HepG2 (cell line): Measurements from ENCODE around the gene MBL2. TPM values are rescaled to one million over a fixed set of nuclear protein-coding genes. Genes with fewer than 3 reads are reported as not detected.

Experiments used
- ATAC-seq: fragments of 200-7000 bp; cut with Tn5 transposase; 3 replicates; pipeline ENCODE4 v1.9.1; 2020; ENCODE audit warnings: mild to moderate bottlenecking, moderate library complexity
- BruUV-seq: library from RNA; stranded (reverse); fragments of 400-500 nt; replicated peaks from 2 replicates; lab custom pipeline; 2021; lab: Mats Ljungman, UMichigan
- CTCF ChIA-PET: fragments of 300-600 bp; formaldehyde crosslinking; extraction: SDS; loops from one replicate; lab custom pipeline; 2021; ENCODE audit warnings: low total read pairs, inconsistent platforms, low intra/inter-chr PET ratio; lab: Yijun Ruan, JAX
- POLR2A ChIA-PET: fragments of 350-600 bp; sonication (Branson Sonifier 250); formaldehyde crosslinking; loops from one replicate; lab custom pipeline; 2020; ENCODE audit warnings: antibody characterized with exemption, inconsistent platforms; lab: Yijun Ruan, JAX
- DNase-seq: peaks from one replicate; pipeline ENCODE4 v3.0.0-alpha.2; 2015; ENCODE audit warnings: low spot score
- FAIRE-seq: peaks from 3 replicates; lab custom pipeline; 2011; peaks lifted over from hg19 to GRCh38; lab: Jason Lieb, UNC
- H2AFZ ChIP-seq: one replicate; pipeline ENCODE4 v1.6.1; 2011; ENCODE audit warnings: low read length, inconsistent platforms
- H3K27ac ChIP-seq: fragments of 300-600 bp; 3 replicates; pipeline ENCODE4 v1.8.0; 2011; ENCODE audit warnings: mixed run types, mild to moderate bottlenecking, mixed read lengths, low read length, inconsistent platforms; ENCODE audit not compliant: insufficient read depth; ENCODE audit errors: extremely low read length
- H3K27me3 ChIP-seq, 2 experiments: fragments of 200-600 bp in 1 of 2; 2 replicates in 1 of 2; 3 replicates in 1 of 2; pipeline versions ENCODE4 v1.6.0 to v1.8.0; 2011; ENCODE audit warnings: low read length in 2 of 2, mild to moderate bottlenecking in 2 of 2, moderate library complexity in 2 of 2, inconsistent platforms in 1 of 2; ENCODE audit not compliant: insufficient read depth in 2 of 2, control insufficient read depth in 1 of 2
- H3K36me3 ChIP-seq, 2 experiments: fragments of 200-600 bp in 1 of 2; replicated peaks in 1 of 2; 2 replicates in 1 of 2; 3 replicates in 1 of 2; pipeline versions ENCODE4 v1.5.1 to v1.8.0; 2011; ENCODE audit warnings: low read length in 2 of 2, inconsistent platforms in 1 of 2; ENCODE audit not compliant: insufficient read depth in 2 of 2, control insufficient read depth in 1 of 2
- H3K4me1 ChIP-seq: 2 replicates; pipeline ENCODE4 v1.5.1; 2012; ENCODE audit warnings: low read length, inconsistent platforms; ENCODE audit not compliant: insufficient read depth
- H3K4me2 ChIP-seq: 2 replicates; pipeline ENCODE4 v1.6.0; 2011; ENCODE audit warnings: low read depth, low read length, inconsistent platforms
- H3K4me3 ChIP-seq, 3 experiments: fragments of 200-600 bp in 1 of 3; sonication (generic), shearing (Covaris generic) in 1 of 3; replicated peaks in 1 of 3; 2 replicates each; pipeline ENCODE4 v1.5.1; 2011 to 2016; ENCODE audit warnings: low read length in 3 of 3, inconsistent platforms in 2 of 3, low read depth in 2 of 3, mild to moderate bottlenecking in 2 of 3, control low read depth in 1 of 3, mixed read lengths in 1 of 3; ENCODE audit not compliant: insufficient read depth in 1 of 3
- H3K79me2 ChIP-seq: one replicate; pipeline ENCODE4 v1.6.1; 2011; ENCODE audit warnings: low read length, inconsistent platforms; ENCODE audit not compliant: insufficient read depth
- H3K9ac ChIP-seq: 2 replicates; pipeline ENCODE4 v1.6.0; 2011; ENCODE audit warnings: mild to moderate bottlenecking, low read depth, low read length, inconsistent platforms; ENCODE audit not compliant: insufficient read depth
- H3K9me3 ChIP-seq: 2 replicates; pipeline ENCODE4 v1.5.1; 2012; ENCODE audit warnings: mild to moderate bottlenecking, low read length
- H4K20me1 ChIP-seq: 2 replicates; pipeline ENCODE4 v1.6.0; 2011; ENCODE audit warnings: inconsistent platforms, mild to moderate bottlenecking, low read length, moderate library complexity; ENCODE audit not compliant: insufficient read depth
- ATAD3A ChIP-seq: sonication (generic); formaldehyde crosslinking; IDR thresholded peaks from 2 replicates; pipeline ENCODE4 v1.4.0; 2020; ENCODE audit warnings: missing genetic modification reagents
- DNMT1 ChIP-seq: sonication (generic); formaldehyde crosslinking; IDR thresholded peaks from 2 replicates; pipeline ENCODE4 v1.5.1; 2020; ENCODE audit warnings: mild to moderate bottlenecking, missing genetic modification reagents
- GABPB1 ChIP-seq: IDR thresholded peaks from 2 replicates; pipeline ENCODE4 v1.6.1; 2016; ENCODE audit warnings: mild to moderate bottlenecking, missing genetic modification reagents, moderate library complexity, missing compliant biosample characterization
- HNF4A ChIP-seq: sonication (generic); formaldehyde crosslinking; IDR thresholded peaks from 2 replicates; pipeline ENCODE4 v1.4.0; 2020; ENCODE audit warnings: missing genetic modification reagents
- HNF4G ChIP-seq, 2 experiments: sonication (generic) in 1 of 2; formaldehyde crosslinking in 1 of 2; IDR thresholded peaks; 2 replicates each; pipeline versions ENCODE4 v1.4.0 to v1.6.1; 2011 to 2020; ENCODE audit warnings: borderline replicate concordance in 2 of 2, low read depth in 2 of 2, mild to moderate bottlenecking in 2 of 2, low read length in 1 of 2, missing genetic modification reagents in 1 of 2, moderate library complexity in 1 of 2
- ISL2 ChIP-seq: sonication (generic); formaldehyde crosslinking; IDR thresholded peaks from 2 replicates; pipeline ENCODE4 v1.5.0; 2020; ENCODE audit warnings: missing genetic modification reagents
- KDM2A ChIP-seq: sonication (generic); formaldehyde crosslinking; IDR thresholded peaks from 2 replicates; pipeline ENCODE4 v1.4.0; 2020; ENCODE audit warnings: low read depth, missing genetic modification reagents, borderline replicate concordance
- KDM6A ChIP-seq: IDR thresholded peaks from 2 replicates; pipeline ENCODE4 v1.6.1; 2016; ENCODE audit warnings: low read depth
- MED1 ChIP-seq: sonication (generic); formaldehyde crosslinking; IDR thresholded peaks from 2 replicates; pipeline ENCODE4 v1.4.0; 2020; ENCODE audit warnings: missing genetic modification reagents
- TRAFD1 ChIP-seq: sonication (generic); formaldehyde crosslinking; IDR thresholded peaks from 2 replicates; pipeline ENCODE4 v1.5.1; 2020; ENCODE audit warnings: missing genetic modification reagents, mild to moderate bottlenecking, borderline replicate concordance
- ZMYM2 ChIP-seq: sonication (generic); formaldehyde crosslinking; IDR thresholded peaks from 2 replicates; pipeline ENCODE4 v1.8.0; 2022; ENCODE audit warnings: mild to moderate bottlenecking, missing genetic modification reagents
- ZNF230 ChIP-seq: sonication (generic); formaldehyde crosslinking; IDR thresholded peaks from 2 replicates; pipeline ENCODE4 v1.4.0; 2020; ENCODE audit warnings: mild to moderate bottlenecking, missing genetic modification reagents
- ZNF501 ChIP-seq: sonication (generic); formaldehyde crosslinking; IDR thresholded peaks from 2 replicates; pipeline ENCODE4 v1.5.1; 2020; ENCODE audit warnings: mild to moderate bottlenecking, moderate library complexity, missing genetic modification reagents
- ZNF629 ChIP-seq: sonication (generic); formaldehyde crosslinking; conservative IDR thresholded peaks from 2 replicates; pipeline ENCODE4 v1.5.0; 2020; ENCODE audit warnings: missing genetic modification reagents
- ZNF781 ChIP-seq: sonication (generic); formaldehyde crosslinking; IDR thresholded peaks from 2 replicates; pipeline ENCODE4 v1.5.1; 2020; ENCODE audit warnings: borderline replicate concordance, mild to moderate bottlenecking, missing genetic modification reagents; ENCODE audit errors: not compliant biosample characterization
- WGBS: methylation state at CpG from one replicate; pipeline ENCODE4 v1.1.6; 2017; ENCODE audit warnings: low lambda C conversion rate; 5-methylcytosine and 5-hydroxymethylcytosine counted together
- in situ Hi-C: cut with HindIII; loops from 2 replicates; pipeline ENCODE4 v1.10.0; 2017; ENCODE audit warnings: low pct_unique_long_range_greater_than_20kb; ENCODE audit not compliant: extremely low pct_ligation_motif_present
- intact Hi-C: fragments of 100-400 bp; cut with micrococcal nuclease; formaldehyde crosslinking; loops from one replicate; pipeline ENCODE4 v1.10.0; 2022; ENCODE audit not compliant: unreplicated experiment
- polyA plus RNA-seq, 8 experiments: library from polyadenylated mRNA; depleted of rRNA in 3 of 8; stranded (reverse) in 7 of 8; unstranded in 1 of 8; fragments of >200 nt; fragmentation: Illumina TruSeq in 4 of 8; extraction: Trizol in 4 of 8; gene quantifications; 2 replicates each; pipeline versions ENCODE4 v1.2.1 to v1.2.3, GENCODE V29; 2011 to 2016; ENCODE audit warnings: low read depth in 4 of 8, missing spikeins in 1 of 8, mixed read lengths in 1 of 8; ENCODE audit not compliant: insufficient read depth in 1 of 8
- total RNA-seq, 5 experiments: library from RNA; depleted of rRNA; stranded (reverse); fragments of >200 nt; fragmentation: Illumina TruSeq; extraction: Trizol; gene quantifications; 2 replicates each; pipeline ENCODE4 v1.2.3, GENCODE V29; 2016; ENCODE audit warnings: low read depth in 1 of 5

The MBL2 gene
- total and polyA plus RNA-seq, 2 of the 13 experiments (the other 11 are each of a cell fraction or from before 2014, with no cell fraction given), result 9.6 to 16.2 TPM

GRCh38 chr10:52782554-52782953 is 10.0 kb upstream of the MBL2 start:
- intact Hi-C loops, result no loop called here
- H3K36me3 ChIP-seq, result no peaks in the 10 kb centered on the region
- peaks cover 37% of the 10 kb centered on the region for H3K4me1 ChIP-seq
- H3K4me3 ChIP-seq, result no peak overlapping the region
- in situ Hi-C loops, result loop anchor here (5.0 kb wide), 3 partner anchors 40 to 470 kb away; partner anchors contain the start of gene DKK1
- no peaks in the 10 kb centered on the region for H3K79me2 ChIP-seq
- H4K20me1 ChIP-seq, result no peaks in the 10 kb centered on the region
- POLR2A ChIA-PET, result no interaction called here
- H3K27ac ChIP-seq, result no peak overlapping the region
- CTCF ChIA-PET, result interaction anchor here (8.0 kb wide), 1 partner anchor 41 kb away, joined by 218 read pairs; no protein-coding TSS in a partner anchor
- FAIRE-seq, result no peak
- H3K4me2 ChIP-seq, result no peak overlapping the region
- TF ChIP-seq ZNF629 (peak; percentile 62), ZNF230 (CRISPR knock-in tag) (no peak)
- H3K27me3 ChIP-seq, result no peaks in the 10 kb centered on the region
- no TSS peak for BruUV-seq
- no peak for DNase-seq
- H3K9me3 ChIP-seq, result no peaks in the 10 kb centered on the region
- H3K9ac ChIP-seq, result no peak overlapping the region
- H2AFZ ChIP-seq, result no peak overlapping the region
- no peak for ATAC-seq

DNA sequence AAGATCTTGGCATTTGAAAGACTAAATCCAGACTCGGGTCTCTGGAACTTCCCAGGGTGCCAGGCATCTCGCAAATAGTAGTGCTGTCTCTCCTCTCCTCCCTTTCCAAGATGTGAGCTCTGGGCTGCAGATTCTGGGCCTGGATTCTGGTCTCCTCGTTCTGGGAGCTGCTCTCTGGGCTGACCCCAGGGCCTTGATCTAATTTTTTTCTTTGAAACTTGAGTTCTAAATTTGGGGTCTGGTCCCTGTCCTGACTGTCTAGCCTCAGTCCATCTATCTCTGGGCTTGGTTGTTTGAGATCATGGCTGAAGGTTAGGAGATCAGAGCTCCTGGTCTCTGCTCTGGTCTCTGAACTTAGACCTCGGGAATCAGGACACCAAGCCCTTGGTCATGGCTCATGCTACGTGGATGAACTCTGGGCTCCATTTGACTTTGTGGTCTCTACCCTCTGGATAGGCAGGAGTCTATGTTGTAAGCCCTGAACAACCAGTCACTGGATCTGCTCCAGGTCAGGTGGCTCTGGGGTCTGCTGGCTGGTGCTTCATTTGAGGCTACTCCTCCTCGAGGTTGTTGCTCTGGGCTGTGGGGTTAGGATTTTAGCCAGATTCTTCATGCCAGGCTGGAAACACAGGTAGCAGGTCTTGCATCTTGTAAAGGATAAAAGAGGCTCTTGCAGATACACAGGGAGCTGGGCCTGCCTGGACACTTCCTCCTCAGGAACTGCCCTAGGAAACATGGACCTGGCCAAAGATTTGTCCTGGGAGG is 8.0 kb upstream of the MBL2 start:
- FAIRE-seq, result no peak
- H3K79me2 ChIP-seq, result no peaks in the 10 kb centered on the region
- peaks cover 43% of the 10 kb centered on the region for H3K4me1 ChIP-seq
- H2AFZ ChIP-seq, result peak overlapping the region; percentile 28
- no TSS peak for BruUV-seq
- peak; percentile 46 for ATAC-seq
- H3K9ac ChIP-seq, result peak overlapping the region; percentile 4; the same call in 1 of the 2 replicates
- in situ Hi-C loops, result loop anchor here (5.0 kb wide), 3 partner anchors 38 to 468 kb away; partner anchors contain the start of gene DKK1
- intact Hi-C loops, result loop anchor here (1.0 kb wide), 3 partner anchors 39 to 472 kb away; no protein-coding TSS in a partner anchor
- no peak overlapping the region for H3K27ac ChIP-seq
- no peak for DNase-seq
- CTCF ChIA-PET, result interaction anchor here (0.8 to 8.0 kb wide), 4 partner anchors 35 to 135 kb away, joined by 6 to 218 read pairs (median 24); no protein-coding TSS in a partner anchor
- no peaks in the 10 kb centered on the region for H3K9me3 ChIP-seq
- no peaks in the 10 kb centered on the region for H3K36me3 ChIP-seq
- H3K4me3 ChIP-seq, result peak overlapping the region in 1 of 3 experiments; percentile 31; a peak in 2 of 6 replicates
- 5% methylated on average over 6 of the region's 6 CpGs for WGBS
- H3K27me3 ChIP-seq, result no peaks in the 10 kb centered on the region
- H3K4me2 ChIP-seq, result peak overlapping the region; percentile 70
- POLR2A ChIA-PET, result interaction anchor here (4.1 kb wide), 1 partner anchor 40 kb away, joined by 16 read pairs; no protein-coding TSS in a partner anchor
- H4K20me1 ChIP-seq, result no peaks in the 10 kb centered on the region
- TF ChIP-seq DNMT1, result 0 out of 2 replicates have a peak, but pooled peaks have one; percentile 56
- no peak for TF ChIP-seq GABPB1
- peak; percentile 35; the same call in 1 of the 2 replicates for TF ChIP-seq ZNF501 (CRISPR knock-in tag)
- 0 out of 2 replicates have a peak, but pooled peaks have one; percentile 7 for TF ChIP-seq MED1 (CRISPR knock-in tag)
- no peak for TF ChIP-seq ZNF781
- peak; percentile 12; the same call in 1 of the 2 replicates for TF ChIP-seq KDM2A
- no peak for TF ChIP-seq KDM6A (CRISPR knock-in tag)
- TF ChIP-seq HNF4A, result peak; percentile 68
- 0 out of 2 replicates have a peak, but pooled peaks have one; percentile 11 for TF ChIP-seq ISL2
- peak; percentile 3; the same call in 1 of the 2 replicates for TF ChIP-seq HNF4G (IDR thresholded peaks at IDR 0.05; ENCODE audit: borderline replicate concordance, low read depth, low read length)
- TF ChIP-seq HNF4G (CRISPR knock-in tag; IDR thresholded peaks at IDR 0.05; ENCODE audit: borderline replicate concordance, low read depth), result no peak
- TF ChIP-seq ATAD3A (CRISPR knock-in tag), result no peak
- TF ChIP-seq TRAFD1 (CRISPR knock-in tag), result 0 out of 2 replicates have a peak, but pooled peaks have one; percentile 42
- TF ChIP-seq ZMYM2, result peak; percentile 53; the same call in 1 of the 2 replicates
